ENCODE results near the gene ETV5.

ETV5 gene

GRCh38 chr3:186105543-186105942, 3.3 kb downstream of the ETV5 start (continued):
- TF ChIP-seq ZNF398 (tag by site-specific recombination; IDR thresholded peaks at IDR 0.05) = 0 out of 2 replicates have a peak, but pooled peaks have one; percentile 34
- no peak for TF ChIP-seq ZSCAN4 (tag by site-specific recombination; IDR thresholded peaks at IDR 0.05)
- peak; percentile 56; the same call in 1 of the 2 replicates for TF ChIP-seq MZF1 (tag by site-specific recombination; IDR thresholded peaks at IDR 0.05; ENCODE audit: borderline replicate concordance)
- TF ChIP-seq ZNF175 (tag by site-specific recombination; IDR thresholded peaks at IDR 0.05) = no peak
- TF ChIP-seq PRDM1 (tag by site-specific recombination; IDR thresholded peaks at IDR 0.05) = peak; percentile 86
- TF ChIP-seq ZNF629 (tag by site-specific recombination; IDR thresholded peaks at IDR 0.05) = peak; percentile 67
- TF ChIP-seq PBX3 (CRISPR knock-in tag; IDR thresholded peaks at IDR 0.05) = no peak
- TF ChIP-seq ZNF423 (tag by site-specific recombination; IDR thresholded peaks at IDR 0.05) = peak; percentile 63; the same call in 1 of the 2 replicates
- TF ChIP-seq ZNF596 (tag by site-specific recombination; IDR thresholded peaks at IDR 0.05) = 0 out of 2 replicates have a peak, but pooled peaks have one; percentile 22
- TF ChIP-seq ZNF639 (tag by site-specific recombination; IDR thresholded peaks at IDR 0.05) = peak; percentile 66; the same call in 1 of the 2 replicates
- TF ChIP-seq IKZF3 (tag by site-specific recombination; IDR thresholded peaks at IDR 0.05) = peak; percentile 94
- TF ChIP-seq ZNF10 (tag by site-specific recombination; IDR thresholded peaks at IDR 0.05) = peak; percentile 71
- no peak for TF ChIP-seq ZNF529 (tag by site-specific recombination; IDR thresholded peaks at IDR 0.05; ENCODE audit: insufficient replicate concordance)
- 0 out of 2 replicates have a peak, but pooled peaks have one; percentile 19 for TF ChIP-seq GLIS1 (tag by site-specific recombination; IDR thresholded peaks at IDR 0.05)
- 0 out of 2 replicates have a peak, but pooled peaks have one; percentile 23 for TF ChIP-seq ZSCAN30 (tag by site-specific recombination; IDR thresholded peaks at IDR 0.05)
- TF ChIP-seq ZNF133 (tag by site-specific recombination; IDR thresholded peaks at IDR 0.05) = no peak
- TF ChIP-seq ZFP41 (tag by site-specific recombination; IDR thresholded peaks at IDR 0.05; ENCODE audit: borderline replicate concordance) = no peak
- no peak for TF ChIP-seq ZNF658 (tag by site-specific recombination; IDR thresholded peaks at IDR 0.05)
- TF ChIP-seq ZSCAN23 (tag by site-specific recombination; IDR thresholded peaks at IDR 0.05) = no peak
- peak; percentile 68; the same call in 1 of the 2 replicates for TF ChIP-seq TSHZ1 (tag by site-specific recombination; IDR thresholded peaks at IDR 0.05; ENCODE audit: borderline replicate concordance)
- TF ChIP-seq FEZF1 (tag by site-specific recombination; IDR thresholded peaks at IDR 0.05) = peak; percentile 99
- TF ChIP-seq GLI4 (tag by site-specific recombination; IDR thresholded peaks at IDR 0.05) = no peak
- TF ChIP-seq TRIM28 (IDR thresholded peaks at IDR 0.05; ENCODE audit: borderline replicate concordance, low read length) = no peak
- peak; percentile 22; the same call in 1 of the 2 replicates for TF ChIP-seq SP2 (tag by site-specific recombination; IDR thresholded peaks at IDR 0.05)
- peak; percentile 51; the same call in 1 of the 2 replicates for TF ChIP-seq ZNF600 (tag by site-specific recombination; IDR thresholded peaks at IDR 0.05)
- no peak for TF ChIP-seq ZNF354C (tag by site-specific recombination; IDR thresholded peaks at IDR 0.05; ENCODE audit: borderline replicate concordance, low read depth)
- TF ChIP-seq ZFP37 (tag by site-specific recombination; IDR thresholded peaks at IDR 0.05) = no peak
- TF ChIP-seq MYNN (tag by site-specific recombination; IDR thresholded peaks at IDR 0.05; ENCODE audit: borderline replicate concordance) = peak; percentile 97
- 0 out of 2 replicates have a peak, but pooled peaks have one; percentile 40 for TF ChIP-seq ZNF561 (tag by site-specific recombination; IDR thresholded peaks at IDR 0.05; ENCODE audit: borderline replicate concordance)
- TF ChIP-seq SP3 (tag by site-specific recombination; IDR thresholded peaks at IDR 0.05) = no peak
- TF ChIP-seq ZBTB17 (tag by site-specific recombination; IDR thresholded peaks at IDR 0.05) = peak; percentile 79
- 0 out of 2 replicates have a peak, but pooled peaks have one; percentile 55 for TF ChIP-seq ZNF580 (tag by site-specific recombination; IDR thresholded peaks at IDR 0.05)
- TF ChIP-seq ZIC2 (tag by site-specific recombination; IDR thresholded peaks at IDR 0.05) = no peak
